Measurements from ENCODE around the gene IGSF9.

The IGSF9 gene

GRCh38 chr1:159953536-159954515 is 8.4 kb upstream of the IGSF9 start, which contains the start of gene SLAMF9:
Gene SLAMF9, minus strand, starts transcription at chr1:159954237. Its CDS starts 100 bp downstream, at chr1:159954137.
- TF ChIP-seq, protein P1, sequence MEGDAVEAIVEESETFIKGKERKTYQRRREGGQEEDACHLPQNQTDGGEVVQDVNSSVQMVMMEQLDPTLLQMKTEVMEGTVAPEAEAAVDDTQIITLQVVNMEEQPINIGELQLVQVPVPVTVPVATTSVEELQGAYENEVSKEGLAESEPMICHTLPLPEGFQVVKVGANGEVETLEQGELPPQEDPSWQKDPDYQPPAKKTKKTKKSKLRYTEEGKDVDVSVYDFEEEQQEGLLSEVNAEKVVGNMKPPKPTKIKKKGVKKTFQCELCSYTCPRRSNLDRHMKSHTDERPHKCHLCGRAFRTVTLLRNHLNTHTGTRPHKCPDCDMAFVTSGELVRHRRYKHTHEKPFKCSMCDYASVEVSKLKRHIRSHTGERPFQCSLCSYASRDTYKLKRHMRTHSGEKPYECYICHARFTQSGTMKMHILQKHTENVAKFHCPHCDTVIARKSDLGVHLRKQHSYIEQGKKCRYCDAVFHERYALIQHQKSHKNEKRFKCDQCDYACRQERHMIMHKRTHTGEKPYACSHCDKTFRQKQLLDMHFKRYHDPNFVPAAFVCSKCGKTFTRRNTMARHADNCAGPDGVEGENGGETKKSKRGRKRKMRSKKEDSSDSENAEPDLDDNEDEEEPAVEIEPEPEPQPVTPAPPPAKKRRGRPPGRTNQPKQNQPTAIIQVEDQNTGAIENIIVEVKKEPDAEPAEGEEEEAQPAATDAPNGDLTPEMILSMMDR (conservative IDR thresholded peaks at IDR 0.05; ENCODE audit: low read length) = no peak
- TF ChIP-seq EZH2phosphoT487 (IDR thresholded peaks at IDR 0.05; ENCODE audit: borderline replicate concordance) = no peak
- H4K20me1 ChIP-seq (ENCODE audit: insufficient read depth, low read length, poor library complexity, severe bottlenecking) = no peaks in the 10 kb centered on the region
- no peak within 1 kb of the TSS for H3K4me2 ChIP-seq (ENCODE audit: low read depth, low read length, poor library complexity, severe bottlenecking)
- H3K36me3 ChIP-seq (ENCODE audit: insufficient read depth, low read length) = no peaks in the 10 kb centered on the region
- no peak within 1 kb of the TSS for H3K4me3 ChIP-seq (ENCODE audit: low read length, poor library complexity, severe bottlenecking)
- no peaks in the 10 kb centered on the region for H3K4me1 ChIP-seq (ENCODE audit: insufficient read depth, low read length, poor library complexity, severe bottlenecking)
- no peak within 1 kb of the TSS for H3K9ac ChIP-seq (ENCODE audit: low read depth, low read length, poor library complexity, severe bottlenecking)
- no peaks in the 10 kb centered on the region for H3K9me2 ChIP-seq (replicated peaks; ENCODE audit: low read depth, low read length)
- no peaks in the 10 kb centered on the region for H3K27me3 ChIP-seq (ENCODE audit: insufficient read depth, low read length, poor library complexity, severe bottlenecking)
- no peaks in the 10 kb centered on the region for H3F3A ChIP-seq (ENCODE audit: low read depth)
- no peaks in the 10 kb centered on the region for H3K79me2 ChIP-seq (ENCODE audit: insufficient read depth, low read length)
- no peaks in the 10 kb centered on the region for H3K9me3 ChIP-seq (ENCODE audit: insufficient read depth, low read depth, low read length)
- 0 out of 2 replicates have a peak within 1 kb of the TSS, but pooled peaks have one; percentile 21 for H2AFZ ChIP-seq (ENCODE audit: low read length)

DNA sequence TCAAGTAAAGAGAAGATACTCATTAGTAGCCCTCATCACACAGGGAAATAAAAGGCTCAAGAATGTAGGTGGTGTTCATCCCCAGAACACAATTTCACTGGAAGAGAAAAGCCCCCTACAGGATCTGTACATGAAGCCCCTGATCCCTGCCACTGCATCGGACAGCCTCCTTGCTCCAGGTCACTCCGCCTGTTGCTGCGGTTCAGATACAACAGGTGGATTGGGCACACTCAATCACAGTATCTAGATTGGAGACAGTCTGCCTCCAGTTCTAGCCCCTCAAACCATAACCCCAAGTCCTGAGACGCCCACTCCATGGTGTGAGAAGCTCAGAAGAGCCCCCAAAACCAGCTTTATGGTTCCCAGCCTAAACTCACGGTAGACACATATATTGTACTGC is 7.5 kb upstream of the IGSF9 start:
- Histone ChIP-seq H3K9me2 (replicated peaks; ENCODE audit: low read depth, low read length) (no peaks in the 10 kb centered on the region), H3K4me3 (ENCODE audit: low read length, poor library complexity, severe bottlenecking) (no peak overlapping the region), H3K4me1 (ENCODE audit: insufficient read depth, low read length, poor library complexity, severe bottlenecking) (no peaks in the 10 kb centered on the region), H3K4me2 (ENCODE audit: low read depth, low read length, poor library complexity, severe bottlenecking) (no peak overlapping the region), H4K20me1 (ENCODE audit: insufficient read depth, low read length, poor library complexity, severe bottlenecking) (no peaks in the 10 kb centered on the region), H3K36me3 (ENCODE audit: insufficient read depth, low read length) (no peaks in the 10 kb centered on the region), H3K9ac (ENCODE audit: low read depth, low read length, poor library complexity, severe bottlenecking) (no peak overlapping the region), H3F3A (ENCODE audit: low read depth) (no peaks in the 10 kb centered on the region), H3K27me3 (ENCODE audit: insufficient read depth, low read length, poor library complexity, severe bottlenecking) (no peaks in the 10 kb centered on the region), H3K9me3 (ENCODE audit: insufficient read depth, low read depth, low read length) (no peaks in the 10 kb centered on the region), H3K79me2 (ENCODE audit: insufficient read depth, low read length) (no peaks in the 10 kb centered on the region), H2AFZ (ENCODE audit: low read length) (no peak overlapping the region)
- TF ChIP-seq, protein P1 (conservative IDR thresholded peaks at IDR 0.05; ENCODE audit: low read length) = no peak
- no peak for TF ChIP-seq EZH2phosphoT487 (IDR thresholded peaks at IDR 0.05; ENCODE audit: borderline replicate concordance)

DNA sequence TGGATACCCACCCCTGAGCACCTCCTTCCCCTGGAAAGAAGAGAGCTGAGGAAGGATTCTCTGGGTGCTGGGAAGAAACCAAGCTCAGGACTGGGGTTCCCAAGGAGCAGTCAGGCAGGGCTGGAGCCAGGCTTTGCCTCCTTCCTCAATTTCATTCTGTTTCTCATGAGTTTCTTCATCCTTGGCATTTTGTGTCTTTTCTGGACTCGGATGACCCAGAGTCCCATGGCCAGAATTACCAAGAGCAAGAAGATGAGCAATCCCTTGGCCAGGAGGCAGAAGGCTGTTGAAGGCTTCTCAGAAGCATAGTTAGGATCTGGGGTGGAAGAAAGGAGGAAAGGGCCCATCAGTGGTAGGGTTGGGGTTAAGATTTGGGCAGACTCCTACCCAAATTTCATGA is 6.1 kb upstream of the IGSF9 start:
- TF ChIP-seq, protein P1 (conservative IDR thresholded peaks at IDR 0.05; ENCODE audit: low read length) = no peak
- no peak for TF ChIP-seq EZH2phosphoT487 (IDR thresholded peaks at IDR 0.05; ENCODE audit: borderline replicate concordance)
- Histone ChIP-seq H3K9me3 (ENCODE audit: insufficient read depth, low read depth, low read length) (no peaks in the 10 kb centered on the region), H3K4me2 (ENCODE audit: low read depth, low read length, poor library complexity, severe bottlenecking) (no peak overlapping the region), H3K4me1 (ENCODE audit: insufficient read depth, low read length, poor library complexity, severe bottlenecking) (no peaks in the 10 kb centered on the region), H2AFZ (ENCODE audit: low read length) (no peak overlapping the region), H3K27me3 (ENCODE audit: insufficient read depth, low read length, poor library complexity, severe bottlenecking) (no peaks in the 10 kb centered on the region), H4K20me1 (ENCODE audit: insufficient read depth, low read length, poor library complexity, severe bottlenecking) (no peaks in the 10 kb centered on the region), H3K36me3 (ENCODE audit: insufficient read depth, low read length) (no peaks in the 10 kb centered on the region), H3K9me2 (replicated peaks; ENCODE audit: low read depth, low read length) (no peaks in the 10 kb centered on the region), H3F3A (ENCODE audit: low read depth) (no peaks in the 10 kb centered on the region), H3K4me3 (ENCODE audit: low read length, poor library complexity, severe bottlenecking) (no peak overlapping the region), H3K9ac (ENCODE audit: low read depth, low read length, poor library complexity, severe bottlenecking) (no peak overlapping the region), H3K79me2 (ENCODE audit: insufficient read depth, low read length) (no peaks in the 10 kb centered on the region)
